ENCODE measurements around the gene C16orf92. TPM values are rescaled to one million over a fixed set of nuclear protein-coding genes. Genes with fewer than 3 reads are reported as not detected.

C16orf92 gene
- total and polyA plus RNA-seq, 2 of the 13 experiments (the other 11 are each of a cell fraction or from before 2014, with no cell fraction given): not detected

DNA sequence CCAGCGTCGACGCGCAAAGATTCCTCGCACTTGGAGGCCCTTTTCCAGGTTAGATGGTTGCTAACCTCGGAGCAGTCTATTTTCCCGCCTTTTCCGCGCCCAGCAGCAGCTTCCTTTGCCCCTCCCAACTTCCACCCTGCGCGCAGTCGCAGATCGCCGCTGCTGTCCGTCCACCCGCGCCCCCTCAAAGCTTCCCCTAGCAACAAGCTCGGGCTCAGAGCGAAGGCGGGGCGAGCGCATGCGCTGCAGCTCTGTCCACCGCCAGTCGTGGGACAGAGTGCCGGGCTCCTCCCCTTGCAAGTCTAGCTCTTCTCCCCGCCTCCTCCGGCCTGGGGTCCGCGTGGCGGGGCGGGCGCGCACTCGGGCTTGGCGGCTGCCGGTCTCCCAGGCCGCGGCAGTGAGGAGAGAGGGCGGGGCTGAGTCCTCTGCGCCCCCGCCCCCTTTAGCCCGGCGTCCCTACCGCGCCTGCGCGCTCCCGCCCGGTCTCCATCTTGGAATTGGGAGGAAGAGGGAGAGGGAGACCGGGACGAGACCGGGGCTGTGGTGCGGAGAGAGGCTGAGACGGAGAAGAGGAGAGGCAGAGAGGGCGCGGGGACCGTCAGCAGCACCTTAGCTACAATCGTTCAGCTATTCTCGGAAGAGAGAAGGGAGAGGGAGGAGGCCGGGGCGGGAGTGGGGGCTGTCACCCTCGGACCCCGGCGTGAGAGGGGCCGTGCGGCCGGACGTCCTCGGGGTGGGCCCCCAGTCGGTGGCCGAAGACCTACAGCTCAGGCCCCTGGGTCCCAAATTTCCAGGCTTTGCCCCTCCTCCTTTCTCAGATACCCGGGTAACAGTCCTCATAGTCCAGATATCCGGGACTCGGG is 49.4 kb upstream of the C16orf92 start, which contains the start of gene TAOK2 (continued):
- TF ChIP-seq TBL1XR1 (IDR thresholded peaks at IDR 0.05; ENCODE audit: borderline replicate concordance, low read length, partially characterized antibody) (no peak), DNMT1 (CRISPR knock-in tag; IDR thresholded peaks at IDR 0.05) (no peak), ZNF564 (CRISPR knock-in tag; IDR thresholded peaks at IDR 0.05) (peak; percentile 68; the same call in 1 of the 2 replicates), ZKSCAN1 (IDR thresholded peaks at IDR 0.05; ENCODE audit: low read length) (no peak), BCL6 (CRISPR knock-in tag; IDR thresholded peaks at IDR 0.05) (peak; percentile 42), ZZZ3 (CRISPR knock-in tag; IDR thresholded peaks at IDR 0.05; ENCODE audit: borderline replicate concordance) (peak; percentile 49; the same call in 1 of the 2 replicates), STAT5B (CRISPR knock-in tag; IDR thresholded peaks at IDR 0.05) (no peak), ZEB1 (IDR thresholded peaks at IDR 0.05; ENCODE audit: insufficient replicate concordance, low read depth) (no peak), TCF12 (IDR thresholded peaks at IDR 0.05) (no peak), TCF12 (CRISPR knock-in tag; IDR thresholded peaks at IDR 0.05) (peak; percentile 70; the same call in 1 of the 2 replicates), ZNF383 (CRISPR knock-in tag; IDR thresholded peaks at IDR 0.05; ENCODE audit: borderline replicate concordance) (no peak; the same call in 1 of the 2 replicates)
- TF ChIP-seq, protein P1, sequence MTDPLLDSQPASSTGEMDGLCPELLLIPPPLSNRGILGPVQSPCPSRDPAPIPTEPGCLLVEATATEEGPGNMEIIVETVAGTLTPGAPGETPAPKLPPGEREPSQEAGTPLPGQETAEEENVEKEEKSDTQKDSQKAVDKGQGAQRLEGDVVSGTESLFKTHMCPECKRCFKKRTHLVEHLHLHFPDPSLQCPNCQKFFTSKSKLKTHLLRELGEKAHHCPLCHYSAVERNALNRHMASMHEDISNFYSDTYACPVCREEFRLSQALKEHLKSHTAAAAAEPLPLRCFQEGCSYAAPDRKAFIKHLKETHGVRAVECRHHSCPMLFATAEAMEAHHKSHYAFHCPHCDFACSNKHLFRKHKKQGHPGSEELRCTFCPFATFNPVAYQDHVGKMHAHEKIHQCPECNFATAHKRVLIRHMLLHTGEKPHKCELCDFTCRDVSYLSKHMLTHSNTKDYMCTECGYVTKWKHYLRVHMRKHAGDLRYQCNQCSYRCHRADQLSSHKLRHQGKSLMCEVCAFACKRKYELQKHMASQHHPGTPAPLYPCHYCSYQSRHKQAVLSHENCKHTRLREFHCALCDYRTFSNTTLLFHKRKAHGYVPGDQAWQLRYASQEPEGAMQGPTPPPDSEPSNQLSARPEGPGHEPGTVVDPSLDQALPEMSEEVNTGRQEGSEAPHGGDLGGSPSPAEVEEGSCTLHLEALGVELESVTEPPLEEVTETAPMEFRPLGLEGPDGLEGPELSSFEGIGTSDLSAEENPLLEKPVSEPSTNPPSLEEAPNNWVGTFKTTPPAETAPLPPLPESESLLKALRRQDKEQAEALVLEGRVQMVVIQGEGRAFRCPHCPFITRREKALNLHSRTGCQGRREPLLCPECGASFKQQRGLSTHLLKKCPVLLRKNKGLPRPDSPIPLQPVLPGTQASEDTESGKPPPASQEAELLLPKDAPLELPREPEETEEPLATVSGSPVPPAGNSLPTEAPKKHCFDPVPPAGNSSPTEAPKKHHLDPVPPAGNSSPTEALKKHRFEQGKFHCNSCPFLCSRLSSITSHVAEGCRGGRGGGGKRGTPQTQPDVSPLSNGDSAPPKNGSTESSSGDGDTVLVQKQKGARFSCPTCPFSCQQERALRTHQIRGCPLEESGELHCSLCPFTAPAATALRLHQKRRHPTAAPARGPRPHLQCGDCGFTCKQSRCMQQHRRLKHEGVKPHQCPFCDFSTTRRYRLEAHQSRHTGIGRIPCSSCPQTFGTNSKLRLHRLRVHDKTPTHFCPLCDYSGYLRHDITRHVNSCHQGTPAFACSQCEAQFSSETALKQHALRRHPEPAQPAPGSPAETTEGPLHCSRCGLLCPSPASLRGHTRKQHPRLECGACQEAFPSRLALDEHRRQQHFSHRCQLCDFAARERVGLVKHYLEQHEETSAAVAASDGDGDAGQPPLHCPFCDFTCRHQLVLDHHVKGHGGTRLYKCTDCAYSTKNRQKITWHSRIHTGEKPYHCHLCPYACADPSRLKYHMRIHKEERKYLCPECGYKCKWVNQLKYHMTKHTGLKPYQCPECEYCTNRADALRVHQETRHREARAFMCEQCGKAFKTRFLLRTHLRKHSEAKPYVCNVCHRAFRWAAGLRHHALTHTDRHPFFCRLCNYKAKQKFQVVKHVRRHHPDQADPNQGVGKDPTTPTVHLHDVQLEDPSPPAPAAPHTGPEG (CRISPR knock-in tag; IDR thresholded peaks at IDR 0.05): peak; percentile 80
- TF ChIP-seq, protein P2, sequence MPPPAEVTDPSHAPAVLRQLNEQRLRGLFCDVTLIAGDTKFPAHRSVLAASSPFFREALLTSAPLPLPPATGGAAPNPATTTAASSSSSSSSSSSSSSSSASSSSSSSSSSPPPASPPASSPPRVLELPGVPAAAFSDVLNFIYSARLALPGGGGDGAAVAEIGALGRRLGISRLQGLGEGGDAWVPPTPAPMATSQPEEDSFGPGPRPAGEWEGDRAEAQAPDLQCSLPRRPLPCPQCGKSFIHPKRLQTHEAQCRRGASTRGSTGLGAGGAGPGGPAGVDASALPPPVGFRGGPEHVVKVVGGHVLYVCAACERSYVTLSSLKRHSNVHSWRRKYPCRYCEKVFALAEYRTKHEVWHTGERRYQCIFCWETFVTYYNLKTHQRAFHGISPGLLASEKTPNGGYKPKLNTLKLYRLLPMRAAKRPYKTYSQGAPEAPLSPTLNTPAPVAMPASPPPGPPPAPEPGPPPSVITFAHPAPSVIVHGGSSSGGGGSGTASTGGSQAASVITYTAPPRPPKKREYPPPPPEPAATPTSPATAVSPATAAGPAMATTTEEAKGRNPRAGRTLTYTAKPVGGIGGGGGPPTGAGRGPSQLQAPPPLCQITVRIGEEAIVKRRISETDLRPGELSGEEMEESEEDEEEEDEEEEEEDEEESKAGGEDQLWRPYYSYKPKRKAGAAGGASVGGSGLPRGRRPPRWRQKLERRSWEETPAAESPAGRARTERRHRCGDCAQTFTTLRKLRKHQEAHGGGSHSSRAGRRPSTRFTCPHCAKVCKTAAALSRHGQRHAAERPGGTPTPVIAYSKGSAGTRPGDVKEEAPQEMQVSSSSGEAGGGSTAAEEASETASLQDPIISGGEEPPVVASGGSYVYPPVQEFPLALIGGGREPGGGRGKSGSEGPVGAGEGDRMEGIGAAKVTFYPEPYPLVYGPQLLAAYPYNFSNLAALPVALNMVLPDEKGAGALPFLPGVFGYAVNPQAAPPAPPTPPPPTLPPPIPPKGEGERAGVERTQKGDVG (CRISPR knock-in tag; IDR thresholded peaks at IDR 0.05; ENCODE audit: borderline replicate concordance): peak; percentile 72; the same call in 1 of the 2 replicates
- TF ChIP-seq, protein P3, sequence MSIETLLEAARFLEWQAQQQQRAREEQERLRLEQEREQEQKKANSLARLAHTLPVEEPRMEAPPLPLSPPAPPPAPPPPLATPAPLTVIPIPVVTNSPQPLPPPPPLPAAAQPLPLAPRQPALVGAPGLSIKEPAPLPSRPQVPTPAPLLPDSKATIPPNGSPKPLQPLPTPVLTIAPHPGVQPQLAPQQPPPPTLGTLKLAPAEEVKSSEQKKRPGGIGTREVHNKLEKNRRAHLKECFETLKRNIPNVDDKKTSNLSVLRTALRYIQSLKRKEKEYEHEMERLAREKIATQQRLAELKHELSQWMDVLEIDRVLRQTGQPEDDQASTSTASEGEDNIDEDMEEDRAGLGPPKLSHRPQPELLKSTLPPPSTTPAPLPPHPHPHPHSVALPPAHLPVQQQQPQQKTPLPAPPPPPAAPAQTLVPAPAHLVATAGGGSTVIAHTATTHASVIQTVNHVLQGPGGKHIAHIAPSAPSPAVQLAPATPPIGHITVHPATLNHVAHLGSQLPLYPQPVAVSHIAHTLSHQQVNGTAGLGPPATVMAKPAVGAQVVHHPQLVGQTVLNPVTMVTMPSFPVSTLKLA (IDR thresholded peaks at IDR 0.05): peak; percentile 84
